Heart left ventricle (tissue), 13 donors: ENCODE results near the gene SLC40A1.

Experiments used
- CTCF ChIP-seq, 12 donors: fragments of 200-600 bp; sonication (generic) in 4 of 12; IDR thresholded peaks; one replicate each; pipeline versions ENCODE4 v1.5.0 to v1.8.0; 2018 to 2022; ENCODE audit warnings: antibody characterized with exemption in 12 of 12, mild to moderate bottlenecking in 5 of 12
- POLR2A ChIP-seq, 2 donors: fragments of 450-650 bp; IDR thresholded peaks; one replicate each; pipeline ENCODE4 v1.6.1; 2017; ENCODE audit warnings: antibody characterized with exemption in 2 of 2, mild to moderate bottlenecking in 2 of 2, moderate library complexity in 2 of 2
- donor health status: ischemic (EF 13 %, LVEDD 7.1; RV severe dilation, severe dysfunction).
- donor health status: DM: no; HTN: yes; CAD: no.
- donor health status: DM: no; HTN: no; CAD: no.
- donor health status: ischemic (EF 25% LVEDD 6.9; RV normal size, moderate dysfunction).
- donor health status: ischemic (EF 25% LVEDD 5.7; RV mildly dilated, moderate dysfunction).
- donor health status: ischemic (EF 35%, LVEDD 5.7; RV mildly dilated, moderate dysfunction).
- donor health status: nonischemic (EF 11% LVEDD 7.7; RV severe dilation, severe dysfunction).
- donor health status: DM: yes; HTN: yes; CAD: no.
- donor health status: PGD.
- donor health status: ischemic (EF 29% LVEDD 5.4; RV normal size, mild dysfunction).
- donor health status: nonischemic (EF 23%, LVEDD 6.1; RV moderate dilation, normal function).

GRCh38 chr2:189526241-189526640 lies 54.3 kb downstream of the SLC40A1 start:
- TF ChIP-seq CTCF (IDR thresholded peaks at IDR 0.05): no peak
- TF ChIP-seq POLR2A (IDR thresholded peaks at IDR 0.05): no peak
